ENCODE results near the gene FAM25A.

FAM25A gene

DNA sequence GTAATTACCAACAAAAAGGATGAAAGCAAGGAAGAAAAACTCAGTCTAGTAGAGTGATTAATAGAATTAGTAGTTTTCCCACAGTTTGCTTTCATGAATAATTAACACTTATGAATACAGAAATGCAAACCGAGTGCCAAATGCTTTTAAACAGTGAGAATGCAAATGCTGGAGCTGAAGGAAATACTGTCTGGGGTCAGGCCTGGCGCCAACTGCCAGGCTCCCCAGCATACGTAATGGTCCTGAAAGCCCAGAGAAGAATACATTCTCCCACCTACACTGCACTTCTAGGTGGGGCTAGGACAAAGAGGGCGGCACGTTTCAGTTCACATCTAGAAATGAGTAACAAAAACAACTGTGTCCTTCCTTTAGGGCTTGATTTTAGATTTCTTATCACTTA lies 44.6 kb downstream of the FAM25A start:
- no peak for DNase-seq (ENCODE audit: low read depth in 2 of 2)

- DNase-seq (ENCODE audit: low read depth in 2 of 2) = no peak
Measured at GRCh38 chr10:87066178-87066577, 46.1 kb downstream of the FAM25A start.

- DNase-seq (ENCODE audit: low read depth in 2 of 2) = no peak
Measured at GRCh38 chr10:87066865-87067264, 46.8 kb downstream of the FAM25A start.

GRCh38 chr10:87068281-87068680 lies 48.2 kb downstream of the FAM25A start:
- DNase-seq (ENCODE audit: low read depth in 2 of 2) = no peak

- no peak for DNase-seq (ENCODE audit: low read depth in 2 of 2)
Measured at GRCh38 chr10:87072449-87072848, 52.4 kb downstream of the FAM25A start.
